Measurements from ENCODE around the gene PRG2. TPM values are rescaled to one million over a fixed set of nuclear protein-coding genes. Genes with fewer than 3 reads are reported as not detected.
A peak's percentile ranks its signal among the peaks of the same experiment; 100 is the strongest.

The PRG2 gene
- total RNA-seq, 1 experiment from 2014 or later = not detected

- intact Hi-C loops (cut with micrococcal nuclease; ENCODE audit: unreplicated experiment) = no loop called here
Observed at GRCh38 chr11:57378186-57378585, 12.3 kb downstream of the PRG2 start.

GRCh38 chr11:57377107-57377506, 13.3 kb downstream of the PRG2 start:
- intact Hi-C loops (cut with micrococcal nuclease; ENCODE audit: unreplicated experiment) = no loop called here
- no peaks in the 10 kb centered on the region for H3K36me3 ChIP-seq (ENCODE audit: low read depth)
- TF ChIP-seq EZH2 (IDR thresholded peaks at IDR 0.05; ENCODE audit: low read depth) (no peak), CTCF (conservative IDR thresholded peaks at IDR 0.05) (no peak)
- POLR2A ChIA-PET (ENCODE audit: unreplicated experiment) = no interaction called here
- no TSS peak for BruUV-seq (replicated peaks)
- H4K20me1 ChIP-seq (ENCODE audit: insufficient read depth) = no peaks in the 10 kb centered on the region
- H3K9me3 ChIP-seq (ENCODE audit: insufficient read depth, low read depth) = no peaks in the 10 kb centered on the region
- H2AFZ ChIP-seq = no peak overlapping the region
- H3K79me2 ChIP-seq (ENCODE audit: low read depth) = no peaks in the 10 kb centered on the region
- no peaks in the 10 kb centered on the region for H3K4me1 ChIP-seq (replicated peaks; ENCODE audit: insufficient read depth)
- CTCF ChIA-PET = no interaction called here
- H3F3A ChIP-seq (ENCODE audit: insufficient read depth, low read depth) = no peaks in the 10 kb centered on the region
- no peak for DNase-seq
- H3K27me3 ChIP-seq (ENCODE audit: insufficient read depth, low read depth) = peaks cover 48% of the 10 kb centered on the region
- no peak overlapping the region for H3K4me3 ChIP-seq
- H3K27ac ChIP-seq = no peak overlapping the region
- no peak overlapping the region for H3K4me2 ChIP-seq
- no peaks in the 10 kb centered on the region for H3K9me2 ChIP-seq (ENCODE audit: insufficient read depth)

More at GRCh38 chr11:57378186-57378585, 12.3 kb downstream of the PRG2 start:
- Histone ChIP-seq H3F3A (ENCODE audit: insufficient read depth, low read depth) (no peaks in the 10 kb centered on the region), H3K36me3 (ENCODE audit: low read depth) (no peaks in the 10 kb centered on the region), H3K4me1 (replicated peaks; ENCODE audit: insufficient read depth) (no peaks in the 10 kb centered on the region), H3K27me3 (ENCODE audit: insufficient read depth, low read depth) (peaks cover 59% of the 10 kb centered on the region), H4K20me1 (ENCODE audit: insufficient read depth) (no peaks in the 10 kb centered on the region), H3K9me2 (ENCODE audit: insufficient read depth) (no peaks in the 10 kb centered on the region), H3K9me3 (ENCODE audit: insufficient read depth, low read depth) (no peaks in the 10 kb centered on the region), H3K4me3 (no peak overlapping the region), H3K79me2 (ENCODE audit: low read depth) (no peaks in the 10 kb centered on the region), H3K27ac (no peak overlapping the region), H3K4me2 (no peak overlapping the region), H2AFZ (no peak overlapping the region)
- TF ChIP-seq EZH2 (IDR thresholded peaks at IDR 0.05; ENCODE audit: low read depth) (no peak), CTCF (conservative IDR thresholded peaks at IDR 0.05) (no peak)
- BruUV-seq (replicated peaks) = no TSS peak
- POLR2A ChIA-PET (ENCODE audit: unreplicated experiment) = no interaction called here
- no peak for DNase-seq
- CTCF ChIA-PET = interaction anchor here (0.6 kb wide), 1 partner anchor 537 kb away, joined by 3 read pairs; no protein-coding TSS in a partner anchor

GRCh38 chr11:57376095-57377090, 14.1 kb downstream of the PRG2 start:
- H3K27me3 ChIP-seq (ENCODE audit: insufficient read depth, low read depth) = peaks cover 44% of the 10 kb centered on the region
- intact Hi-C loops (cut with micrococcal nuclease; ENCODE audit: unreplicated experiment) = no loop called here
- H3K27ac ChIP-seq = no peak overlapping the region
- no peaks in the 10 kb centered on the region for H3K9me2 ChIP-seq (ENCODE audit: insufficient read depth)
- no peaks in the 10 kb centered on the region for H3K9me3 ChIP-seq (ENCODE audit: insufficient read depth, low read depth)
- POLR2A ChIA-PET (ENCODE audit: unreplicated experiment) = interaction anchor here (0.6 kb wide), 1 partner anchor 504 kb away, joined by 3 read pairs; no protein-coding TSS in a partner anchor
- CTCF ChIA-PET = interaction anchor here (0.7 kb wide), 1 partner anchor 26 kb away, joined by 9 read pairs; no protein-coding TSS in a partner anchor
- H3K4me1 ChIP-seq (replicated peaks; ENCODE audit: insufficient read depth) = no peaks in the 10 kb centered on the region
- H2AFZ ChIP-seq = no peak overlapping the region
- TF ChIP-seq CTCF (conservative IDR thresholded peaks at IDR 0.05) (no peak), EZH2 (IDR thresholded peaks at IDR 0.05; ENCODE audit: low read depth) (no peak)
- H3F3A ChIP-seq (ENCODE audit: insufficient read depth, low read depth) = no peaks in the 10 kb centered on the region
- H3K4me2 ChIP-seq = no peak overlapping the region
- H3K4me3 ChIP-seq = no peak overlapping the region
- DNase-seq = peak in 1 of 2 experiments; percentile 11
- no peaks in the 10 kb centered on the region for H4K20me1 ChIP-seq (ENCODE audit: insufficient read depth)
- no TSS peak for BruUV-seq (replicated peaks)
- H3K79me2 ChIP-seq (ENCODE audit: low read depth) = no peaks in the 10 kb centered on the region
- H3K36me3 ChIP-seq (ENCODE audit: low read depth) = no peaks in the 10 kb centered on the region
